Endodermal cell (in vitro differentiated cells): ENCODE data around the gene AKAP7. TPM values are rescaled to one million over a fixed set of nuclear protein-coding genes. Genes with fewer than 3 reads are reported as not detected.

Experiments
- DNase-seq: peaks from one replicate; pipeline ENCODE4 v3.0.0-alpha.2; 2017
- H3K27ac ChIP-seq: 2 replicates; pipeline ENCODE4 v1.5.1; 2013; ENCODE audit warnings: mild to moderate bottlenecking, low read depth, low read length, moderate library complexity
- H3K27me3 ChIP-seq: 2 replicates; pipeline ENCODE4 v1.6.1; 2013; ENCODE audit warnings: mild to moderate bottlenecking, low read length, moderate library complexity; ENCODE audit not compliant: insufficient read depth, control insufficient read depth, poor library complexity, severe bottlenecking
- H3K36me3 ChIP-seq: 2 replicates; pipeline ENCODE4 v1.7.0; 2013; ENCODE audit warnings: mild to moderate bottlenecking, low read length, moderate library complexity; ENCODE audit not compliant: control insufficient read depth, insufficient read depth
- H3K4me1 ChIP-seq: one replicate; pipeline ENCODE4 v1.7.0; 2013; ENCODE audit warnings: low read length; ENCODE audit not compliant: control insufficient read depth, insufficient read depth
- H3K4me3 ChIP-seq: 2 replicates; pipeline ENCODE4 v1.5.1; 2013; ENCODE audit warnings: mild to moderate bottlenecking, low read length, moderate library complexity
- H3K9ac ChIP-seq: 2 replicates; pipeline ENCODE4 v1.6.1; 2013; ENCODE audit warnings: mild to moderate bottlenecking, low read length, moderate library complexity; ENCODE audit not compliant: poor library complexity, severe bottlenecking; ENCODE audit errors: extremely low read depth
- H3K9me3 ChIP-seq: 2 replicates; pipeline ENCODE4 v1.6.1; 2013; ENCODE audit warnings: mild to moderate bottlenecking, low read length, moderate library complexity; ENCODE audit not compliant: control insufficient read depth
- H3K27ac Mint-ChIP-seq: 2 replicates; pipeline ENCODE4 v1.8.0; 2020; ENCODE audit warnings: mixed read lengths
- H3K27me3 Mint-ChIP-seq: 2 replicates; pipeline ENCODE4 v1.8.0; 2021; ENCODE audit warnings: mild to moderate bottlenecking, mixed read lengths; ENCODE audit not compliant: insufficient read depth
- H3K36me3 Mint-ChIP-seq: 2 replicates; pipeline ENCODE4 v1.8.0; 2020; ENCODE audit warnings: low read depth, mixed read lengths
- H3K4me1 Mint-ChIP-seq: 2 replicates; pipeline ENCODE4 v1.8.0; 2020; ENCODE audit warnings: mixed read lengths
- H3K4me3 Mint-ChIP-seq: 2 replicates; pipeline ENCODE4 v1.8.0; 2020; ENCODE audit warnings: mild to moderate bottlenecking, moderate library complexity, mixed read lengths
- H3K9me3 Mint-ChIP-seq: 2 replicates; pipeline ENCODE4 v1.8.0; 2020; ENCODE audit warnings: mild to moderate bottlenecking, mixed read lengths
- CTCF ChIP-seq: fragments of 200-600 bp; sonication (generic); conservative IDR thresholded peaks from 2 replicates; pipeline ENCODE4 v1.5.0; 2021; ENCODE audit warnings: antibody characterized with exemption, mild to moderate bottlenecking
- WGBS, 2 experiments: methylation state at CpG; one replicate each; pipeline versions ENCODE4 v1.1.5 to v1.1.7; 2013; ENCODE audit warnings: missing lambda C conversion rate in 2 of 2, mixed read lengths in 1 of 2; ENCODE audit not compliant: insufficient coverage in 1 of 2, insufficient read length in 1 of 2; 5-methylcytosine and 5-hydroxymethylcytosine counted together
- total RNA-seq, 2 donors: library from RNA; stranded (reverse); fragmentation: NEBNext Ultra II Directional in 1 of 2; extraction: Animal tissue kit (Norgen Biotek cat#: 25700) in 1 of 2; gene quantifications; 2 replicates in 1 of 2; 3 replicates in 1 of 2; pipeline ENCODE4 v1.2.1, GENCODE V29; 2021

The AKAP7 gene
- total RNA-seq, 2 donors from 2014 or later = 6.2 to 6.7 TPM

- WGBS, 2 experiments = 93% methylated on average over 2 of the region's 3 CpGs; no CpG with 5 or more reads in 1 of the 2 experiments
- Mint-ChIP-seq H3K36me3 (no peaks in the 10 kb centered on the region), H3K4me3 (no peak overlapping the region), H3K9me3 (peaks cover 18% of the 10 kb centered on the region), H3K27ac (no peak overlapping the region), H3K4me1 (no peaks in the 10 kb centered on the region), H3K27me3 (no peaks in the 10 kb centered on the region)
- no peak for DNase-seq
- Histone ChIP-seq H3K27me3 (no peaks in the 10 kb centered on the region), H3K27ac (no peak overlapping the region), H3K9me3 (peaks cover 4% of the 10 kb centered on the region), H3K4me1 (no peaks in the 10 kb centered on the region), H3K9ac (no peak overlapping the region), H3K36me3 (no peaks in the 10 kb centered on the region), H3K4me3 (no peak overlapping the region)
- no peak for TF ChIP-seq CTCF
Observed at GRCh38 chr6:131096786-131097185, 38.5 kb upstream of the AKAP7 start.

GRCh38 chr6:131101911-131102680, 33.2 kb upstream of the AKAP7 start:
- no peaks in the 10 kb centered on the region for H3K9me3 ChIP-seq
- H3K4me3 ChIP-seq = no peak overlapping the region
- H3K27me3 Mint-ChIP-seq = no peaks in the 10 kb centered on the region
- H3K9me3 Mint-ChIP-seq = peaks cover 13% of the 10 kb centered on the region
- H3K4me1 ChIP-seq = no peaks in the 10 kb centered on the region
- no peak for TF ChIP-seq CTCF
- no peaks in the 10 kb centered on the region for H3K36me3 ChIP-seq
- H3K27ac Mint-ChIP-seq = no peak overlapping the region
- H3K27me3 ChIP-seq = no peaks in the 10 kb centered on the region
- H3K36me3 Mint-ChIP-seq = no peaks in the 10 kb centered on the region
- H3K4me3 Mint-ChIP-seq = no peak overlapping the region
- no peak for DNase-seq
- no peak overlapping the region for H3K27ac ChIP-seq
- no peaks in the 10 kb centered on the region for H3K4me1 Mint-ChIP-seq
- no peak overlapping the region for H3K9ac ChIP-seq
- WGBS, 2 experiments = 71 to 86% methylated on average over 1 to 4 of the region's 5 CpGs

- H3K4me1 ChIP-seq = no peaks in the 10 kb centered on the region
- no peak overlapping the region for H3K4me3 ChIP-seq
- no peaks in the 10 kb centered on the region for H3K27me3 ChIP-seq
- H3K4me3 Mint-ChIP-seq = no peak overlapping the region
- H3K4me1 Mint-ChIP-seq = no peaks in the 10 kb centered on the region
- no peak for TF ChIP-seq CTCF
- H3K27ac Mint-ChIP-seq = no peak overlapping the region
- no peaks in the 10 kb centered on the region for H3K27me3 Mint-ChIP-seq
- H3K36me3 Mint-ChIP-seq = no peaks in the 10 kb centered on the region
- WGBS, 2 experiments = 80 to 83% methylated on average over 3 of the region's 4 CpGs
- H3K36me3 ChIP-seq = no peaks in the 10 kb centered on the region
- no peak overlapping the region for H3K9ac ChIP-seq
- peaks cover 13% of the 10 kb centered on the region for H3K9me3 Mint-ChIP-seq
- H3K27ac ChIP-seq = no peak overlapping the region
- DNase-seq = no peak
- no peaks in the 10 kb centered on the region for H3K9me3 ChIP-seq
Observed at GRCh38 chr6:131103296-131103695, 32.0 kb upstream of the AKAP7 start.
